Kidney capillary endothelial cell (primary cell): Measurements from ENCODE around the gene NSD2.

Source experiments
- DNase-seq: peaks from one replicate; pipeline ENCODE4 v3.0.0-alpha.2; 2018; ENCODE audit warnings: low spot score

Gene NSD2

DNA sequence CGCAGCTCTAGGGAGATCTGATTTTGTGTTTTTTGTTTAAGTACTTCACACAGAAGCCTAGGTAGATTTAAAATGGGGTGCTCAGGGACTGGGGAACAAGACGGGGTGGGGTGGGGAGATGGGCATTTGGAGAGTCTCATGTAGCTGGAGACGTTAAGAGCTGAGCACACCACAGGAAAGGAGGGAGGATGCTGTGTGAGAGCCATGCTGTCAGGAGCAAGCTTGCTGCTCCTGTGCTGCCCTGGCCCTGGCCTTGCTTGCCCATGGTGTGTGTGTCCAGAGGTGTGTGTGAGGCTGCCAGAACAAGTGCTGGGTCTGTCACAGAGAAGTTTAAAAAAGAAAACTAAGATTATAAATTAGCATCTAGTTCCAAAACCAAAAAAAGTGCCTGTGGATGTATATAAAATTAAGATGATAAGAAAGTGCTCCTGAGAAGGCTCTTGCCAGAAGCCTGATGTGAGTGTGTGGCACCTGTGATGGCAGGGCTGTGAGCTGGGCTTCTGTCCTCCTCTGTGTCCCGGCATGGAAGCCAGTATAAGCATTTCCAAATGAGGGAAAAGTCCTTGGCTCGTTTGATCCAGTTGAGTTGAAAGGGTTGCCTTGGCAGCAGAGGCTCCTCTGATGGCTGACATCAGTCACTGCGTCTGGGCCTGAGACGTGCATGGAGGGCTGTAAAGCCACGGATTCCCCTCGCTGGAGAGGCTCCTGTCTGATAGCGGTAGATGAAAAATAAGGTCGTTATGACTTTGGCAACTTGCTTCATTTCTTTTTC, 74.1 kb downstream of the NSD2 start:
- DNase-seq, result no peak

- DNase-seq, result no peak
Observed at GRCh38 chr4:1945912-1946311, 74.7 kb downstream of the NSD2 start.

- no peak for DNase-seq
Observed at GRCh38 chr4:1948232-1948631, 77.0 kb downstream of the NSD2 start.

DNA sequence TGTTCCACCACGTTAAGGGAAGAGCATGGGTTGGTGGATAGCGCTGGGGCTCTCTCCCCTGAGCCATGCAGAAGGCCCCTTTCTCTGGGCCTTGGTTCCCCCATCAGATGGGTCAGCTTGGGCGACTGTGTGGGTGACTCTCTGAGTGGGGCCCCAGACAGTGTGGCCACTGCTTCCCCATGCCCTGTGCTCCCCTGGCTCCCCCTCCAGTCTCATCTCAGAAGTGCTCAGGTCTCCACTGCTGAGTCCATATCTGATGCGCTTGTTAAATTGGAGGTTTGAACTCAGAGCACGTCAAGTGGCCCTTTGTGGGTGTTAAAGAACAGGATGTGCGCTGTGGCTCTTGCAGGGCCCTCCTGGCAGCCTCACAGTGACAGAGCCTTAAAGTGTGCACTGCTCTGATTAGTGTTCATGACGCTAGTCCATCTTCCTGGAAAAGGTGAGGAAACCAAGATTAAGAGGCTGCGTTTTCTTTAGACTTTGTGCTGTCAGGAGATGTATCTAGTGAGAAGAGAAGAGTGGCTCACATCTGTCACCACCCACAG, 77.8 kb downstream of the NSD2 start:
- DNase-seq, result no peak

DNA sequence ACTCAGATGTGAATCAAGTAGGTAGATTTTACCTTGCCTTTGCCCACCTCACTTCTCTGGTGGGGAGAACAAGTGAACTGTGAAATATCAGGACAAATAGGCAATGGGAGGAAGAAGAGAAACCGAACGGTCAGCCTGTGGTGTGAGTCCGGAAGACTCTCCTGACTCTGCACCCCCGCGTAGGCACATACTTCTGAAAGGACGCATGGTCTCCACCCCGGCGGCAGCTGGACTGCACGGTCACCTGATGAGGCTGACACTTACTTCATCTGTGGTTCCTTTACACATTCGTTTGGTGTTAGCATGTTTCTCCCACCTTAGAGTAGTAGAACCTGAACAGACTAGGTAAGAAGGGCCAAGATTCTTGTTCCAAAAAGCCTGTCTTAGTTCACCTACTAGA, 79.2 kb downstream of the NSD2 start:
- no peak for DNase-seq

DNA sequence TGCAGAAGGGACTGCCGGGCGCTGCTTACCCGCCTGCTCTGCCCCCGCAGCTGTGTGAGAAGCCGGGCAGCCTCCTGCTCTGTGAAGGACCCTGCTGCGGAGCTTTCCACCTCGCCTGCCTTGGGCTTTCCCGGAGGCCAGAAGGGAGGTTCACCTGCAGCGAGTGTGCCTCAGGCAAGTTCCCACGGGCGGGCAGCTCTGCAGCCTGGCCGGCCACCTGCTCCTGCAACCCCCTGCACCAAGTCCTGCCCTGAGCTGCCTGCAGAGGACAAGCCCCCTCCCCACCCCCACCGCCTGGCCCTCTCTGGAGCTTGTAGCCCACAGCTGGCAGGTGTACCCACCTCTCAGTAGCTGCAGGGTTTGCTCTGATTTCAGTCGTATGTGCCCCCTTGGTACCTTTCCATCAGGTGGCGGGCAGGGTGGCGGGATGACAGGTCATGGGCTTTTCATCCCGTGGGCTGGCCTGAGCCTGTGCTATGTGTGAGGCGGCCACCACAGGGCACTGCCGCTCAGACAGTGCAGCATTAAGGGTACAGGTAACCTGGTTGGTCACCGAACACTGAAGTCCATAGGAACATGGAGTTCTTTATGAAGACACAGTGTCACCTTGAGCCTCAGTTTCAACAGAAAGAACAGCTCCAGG, 81.0 kb downstream of the NSD2 start:
- no peak for DNase-seq

DNA sequence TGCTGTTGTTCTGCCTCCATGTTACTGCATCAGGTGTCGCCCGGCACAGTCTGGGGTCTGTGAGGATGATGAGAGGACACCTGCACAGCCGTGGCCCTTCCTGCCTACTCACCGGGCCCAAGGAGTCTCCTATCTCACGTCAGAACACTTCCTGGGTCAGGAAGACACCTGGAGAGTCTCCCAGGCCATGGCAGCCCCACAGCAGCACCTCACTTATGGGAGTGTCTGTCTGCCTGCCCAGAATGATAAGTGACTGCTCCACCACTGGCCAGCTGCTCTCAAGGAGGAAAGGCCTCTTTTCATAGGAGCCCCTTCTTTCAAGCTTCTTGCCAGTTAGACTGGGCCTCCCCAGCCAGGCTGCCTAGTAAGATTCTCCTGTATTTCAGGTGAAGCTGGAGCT, 81.5 kb downstream of the NSD2 start:
- no peak for DNase-seq

DNA sequence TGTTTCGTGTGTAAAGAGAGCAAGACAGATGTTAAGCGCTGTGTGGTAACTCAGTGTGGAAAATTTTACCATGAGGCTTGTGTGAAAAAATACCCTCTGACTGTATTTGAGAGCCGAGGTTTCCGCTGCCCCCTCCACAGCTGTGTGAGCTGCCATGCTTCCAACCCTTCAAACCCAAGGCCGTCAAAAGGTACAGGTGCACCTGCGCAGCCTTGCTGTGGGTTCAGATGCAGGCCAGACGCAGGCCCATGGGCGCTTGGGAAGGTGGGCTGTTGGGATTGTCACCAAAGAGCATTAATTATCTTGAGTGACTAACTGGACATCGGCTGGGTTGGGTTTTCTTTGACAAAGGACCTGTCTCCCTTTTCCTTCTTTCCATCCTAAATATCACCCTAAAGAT, 82.1 kb downstream of the NSD2 start:
- no peak for DNase-seq

DNA sequence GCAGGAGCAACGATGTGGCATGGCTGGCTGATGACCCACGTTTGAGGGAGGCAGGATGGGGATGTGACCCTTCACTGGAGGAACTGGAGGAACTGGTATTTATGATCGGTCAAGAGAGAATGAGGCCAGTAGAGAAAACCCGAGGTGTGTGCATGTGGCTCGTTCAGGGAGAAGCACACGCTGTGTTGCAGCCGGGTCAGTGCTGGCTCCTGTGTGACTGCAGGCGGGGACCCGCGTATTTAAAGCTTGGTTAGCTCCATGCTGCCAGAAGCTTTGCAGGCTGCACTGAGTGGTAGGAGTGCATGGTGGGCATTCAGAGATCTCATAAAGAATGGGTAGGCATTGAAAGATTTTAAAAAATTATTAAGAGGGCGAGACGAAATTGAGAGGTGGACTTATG, 85.4 kb downstream of the NSD2 start:
- DNase-seq, result no peak

- no peak for DNase-seq
Observed at GRCh38 chr4:1958276-1959103, 87.3 kb downstream of the NSD2 start.

DNA sequence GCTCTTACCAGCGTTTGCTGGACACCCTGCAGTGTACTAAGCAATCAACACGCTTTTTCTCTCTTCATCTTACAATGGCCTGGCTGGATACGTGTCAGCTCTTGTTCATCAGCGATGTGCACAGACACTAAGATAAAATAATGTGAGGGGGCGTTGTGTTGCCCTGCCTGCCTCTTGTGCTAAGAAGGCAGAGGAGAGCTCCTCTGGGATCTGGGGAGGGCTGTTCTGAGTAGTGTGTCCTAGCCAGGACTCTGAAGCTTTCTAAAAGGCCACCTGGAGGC, 87.9 kb downstream of the NSD2 start:
- DNase-seq, result no peak

DNA sequence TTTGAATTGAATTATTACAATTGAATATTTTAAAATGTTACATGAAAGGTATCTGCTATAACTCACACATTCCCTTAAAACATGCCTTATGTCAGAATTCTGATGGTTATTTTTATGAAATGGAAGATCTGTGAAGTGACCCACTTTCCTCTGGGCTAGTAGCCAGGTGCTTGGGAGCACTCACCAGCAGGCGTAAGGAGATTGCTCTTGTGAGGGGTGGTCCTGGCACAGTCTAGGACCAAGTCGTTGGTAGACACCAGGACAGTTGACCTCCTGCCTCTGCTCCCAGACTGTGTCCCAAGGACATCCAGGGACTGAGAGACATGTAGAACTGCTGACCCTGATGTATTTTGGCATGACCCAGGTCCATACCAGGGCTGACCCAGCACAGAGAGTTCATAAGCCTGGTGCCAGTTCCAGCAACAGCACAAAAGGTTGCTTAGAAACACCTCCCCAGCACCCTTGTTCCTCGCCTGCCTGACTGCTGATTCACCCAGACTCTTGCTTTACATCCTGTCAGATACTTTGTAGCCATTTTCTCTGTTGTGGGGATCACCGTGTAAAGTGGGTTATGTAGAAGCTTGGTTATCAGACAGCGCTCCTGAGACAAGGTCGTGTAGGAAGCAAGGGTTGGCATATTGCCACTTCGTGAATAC, 89.1 kb downstream of the NSD2 start:
- no peak for DNase-seq

GRCh38 chr4:1961038-1961437, 89.8 kb downstream of the NSD2 start:
- no peak for DNase-seq

GRCh38 chr4:1961563-1961962, 90.4 kb downstream of the NSD2 start:
- DNase-seq, result no peak

- no peak for DNase-seq
Observed at GRCh38 chr4:1962980-1963379, 91.8 kb downstream of the NSD2 start.

- no peak for DNase-seq
Observed at GRCh38 chr4:1964443-1964842, 93.2 kb downstream of the NSD2 start.

- DNase-seq, result no peak
Observed at GRCh38 chr4:1964971-1965370, 93.8 kb downstream of the NSD2 start.

DNA sequence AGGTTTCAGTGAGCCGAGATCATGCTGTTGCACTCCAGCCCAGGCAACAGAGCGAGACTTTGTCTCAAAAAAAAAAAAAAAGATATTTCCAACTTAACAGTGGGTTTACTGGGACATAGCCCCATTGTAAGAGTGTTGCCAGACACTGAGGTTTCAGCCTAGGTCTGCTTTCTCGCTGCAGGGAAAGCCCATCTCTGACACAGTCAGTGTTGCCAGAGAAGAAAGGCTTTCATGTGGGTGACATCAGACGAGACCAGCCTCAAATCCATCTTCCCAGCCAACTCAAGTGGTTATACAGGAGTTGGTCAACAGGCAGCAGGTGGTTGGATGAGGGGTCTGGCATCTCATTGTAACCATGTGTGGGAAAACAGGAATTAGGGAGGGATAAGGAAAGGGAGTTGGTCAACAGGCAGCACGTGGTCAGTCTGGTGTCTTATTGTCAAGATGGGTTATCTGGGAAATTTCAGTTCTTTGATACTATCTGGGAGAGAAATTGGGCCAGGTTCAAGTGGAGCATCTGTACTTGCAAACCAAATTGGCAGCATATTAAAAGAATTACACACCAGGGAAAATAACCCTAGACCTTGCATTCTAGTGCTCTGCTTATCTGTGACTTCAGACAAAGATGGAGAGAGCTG, 96.4 kb downstream of the NSD2 start:
- DNase-seq, result no peak

DNA sequence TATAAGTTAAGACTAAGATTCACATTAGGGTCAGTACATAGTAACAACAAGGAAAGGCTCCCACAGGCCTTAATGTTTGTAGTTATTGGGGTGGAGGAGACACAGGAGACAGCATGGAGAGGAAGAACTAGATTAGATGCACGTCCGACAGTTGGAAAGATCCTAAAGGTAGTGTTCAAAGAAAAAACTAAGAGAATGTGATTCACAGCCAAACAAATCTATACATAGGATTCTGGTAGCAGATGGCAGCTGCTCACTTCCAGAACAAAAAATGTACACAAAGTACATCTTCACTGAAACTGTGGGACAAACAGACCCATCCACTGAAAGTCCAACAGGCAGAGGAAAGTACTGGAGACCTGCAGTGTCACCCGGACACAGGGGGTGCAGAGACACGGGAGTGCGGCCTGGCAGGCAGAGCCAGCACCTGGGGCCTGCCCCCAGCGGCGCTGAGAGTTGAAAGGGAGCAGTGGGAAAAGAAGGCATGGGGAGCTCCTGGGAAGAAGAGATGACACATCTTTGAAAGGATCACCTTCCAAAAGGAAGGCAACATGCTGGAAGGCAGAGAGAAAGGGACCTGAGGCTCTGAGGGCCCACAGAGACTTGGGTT, 97.6 kb downstream of the NSD2 start:
- no peak for DNase-seq

DNA sequence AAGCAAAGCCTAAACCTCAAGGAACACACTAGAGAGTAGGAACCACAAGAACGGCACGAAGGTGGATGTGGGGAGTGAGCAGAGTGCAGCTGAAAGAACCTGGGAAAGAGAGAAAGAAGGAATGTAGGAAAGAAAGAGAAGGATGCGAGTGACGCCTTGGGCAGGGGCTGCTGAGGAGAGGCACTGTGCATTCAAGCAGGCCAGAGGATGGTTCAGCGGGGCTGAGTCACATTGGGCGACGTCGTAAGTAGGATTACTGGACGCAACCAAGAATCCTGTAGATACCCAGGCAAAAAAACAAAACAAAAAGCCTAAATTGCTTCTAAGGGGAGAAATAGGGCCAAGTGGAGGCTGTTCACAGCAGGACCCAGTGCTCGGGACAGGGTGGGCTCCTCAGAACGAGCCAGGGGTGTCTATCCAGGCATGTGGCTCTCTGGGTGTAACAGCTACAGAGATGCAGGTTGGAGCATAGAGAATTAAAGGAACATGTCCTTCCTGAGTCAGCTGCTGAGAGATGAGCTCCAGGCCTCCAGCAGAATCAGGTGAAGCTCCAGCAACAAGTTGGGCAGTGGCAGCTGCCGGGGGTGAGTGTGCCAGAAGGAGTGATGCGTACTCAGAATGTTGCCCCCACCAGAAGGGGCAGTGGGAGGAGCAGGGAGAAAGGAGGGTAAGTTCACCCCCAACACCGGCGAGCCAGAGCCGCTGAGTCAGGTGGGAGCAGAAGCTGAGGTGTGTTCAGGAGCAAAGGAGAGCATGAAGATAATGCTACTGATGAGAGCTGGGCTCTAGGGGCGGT, 98.9 kb downstream of the NSD2 start:
- no peak for DNase-seq

- no peak for DNase-seq
Observed at GRCh38 chr4:1970926-1971325, 99.7 kb downstream of the NSD2 start.
